ENCODE data around the gene GUCY1A2.

DNA sequence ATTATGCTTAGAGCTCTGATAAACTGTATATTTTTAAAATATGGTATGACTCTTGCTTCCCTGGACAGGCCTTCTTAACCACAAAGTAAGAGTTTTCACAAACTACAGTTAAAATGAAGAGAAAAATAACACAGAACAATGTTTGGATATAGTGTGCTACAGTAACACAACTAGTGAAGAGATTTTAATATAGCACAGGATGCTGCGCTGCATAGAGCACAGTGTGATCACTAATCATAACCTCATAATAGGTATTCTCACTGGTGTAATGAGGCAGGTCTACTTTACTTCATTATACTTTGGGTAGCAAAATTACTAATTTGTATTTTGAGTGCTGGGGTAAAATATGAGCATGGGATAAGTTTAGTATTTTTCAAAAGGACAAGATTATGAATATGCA, 256.5 kb downstream of the GUCY1A2 start:
- TF ChIP-seq, protein P1, sequence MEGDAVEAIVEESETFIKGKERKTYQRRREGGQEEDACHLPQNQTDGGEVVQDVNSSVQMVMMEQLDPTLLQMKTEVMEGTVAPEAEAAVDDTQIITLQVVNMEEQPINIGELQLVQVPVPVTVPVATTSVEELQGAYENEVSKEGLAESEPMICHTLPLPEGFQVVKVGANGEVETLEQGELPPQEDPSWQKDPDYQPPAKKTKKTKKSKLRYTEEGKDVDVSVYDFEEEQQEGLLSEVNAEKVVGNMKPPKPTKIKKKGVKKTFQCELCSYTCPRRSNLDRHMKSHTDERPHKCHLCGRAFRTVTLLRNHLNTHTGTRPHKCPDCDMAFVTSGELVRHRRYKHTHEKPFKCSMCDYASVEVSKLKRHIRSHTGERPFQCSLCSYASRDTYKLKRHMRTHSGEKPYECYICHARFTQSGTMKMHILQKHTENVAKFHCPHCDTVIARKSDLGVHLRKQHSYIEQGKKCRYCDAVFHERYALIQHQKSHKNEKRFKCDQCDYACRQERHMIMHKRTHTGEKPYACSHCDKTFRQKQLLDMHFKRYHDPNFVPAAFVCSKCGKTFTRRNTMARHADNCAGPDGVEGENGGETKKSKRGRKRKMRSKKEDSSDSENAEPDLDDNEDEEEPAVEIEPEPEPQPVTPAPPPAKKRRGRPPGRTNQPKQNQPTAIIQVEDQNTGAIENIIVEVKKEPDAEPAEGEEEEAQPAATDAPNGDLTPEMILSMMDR (IDR thresholded peaks at IDR 0.05; ENCODE audit: borderline replicate concordance, extremely low read depth, low read length, poor library complexity, severe bottlenecking): no peak
- no peak for TF ChIP-seq EZH2 (IDR thresholded peaks at IDR 0.05; ENCODE audit: borderline replicate concordance, low read depth, low read length, severe bottlenecking)

Measured in DND-41 (cell line).